Ishikawa (cell line): ENCODE data around the gene MDN1.

Experiments
- CEBPB ChIP-seq: IDR thresholded peaks from 2 replicates; pipeline ENCODE4 v1.6.1; 2012
- CREB1 ChIP-seq: IDR thresholded peaks from 2 replicates; pipeline ENCODE4 v1.6.1; 2012; ENCODE audit warnings: low read depth
- EP300 ChIP-seq: IDR thresholded peaks from 2 replicates; pipeline ENCODE4 v1.6.1; 2012; ENCODE audit warnings: borderline replicate concordance
- FOXM1 ChIP-seq: IDR thresholded peaks from 2 replicates; pipeline ENCODE4 v1.6.1; 2012; ENCODE audit warnings: low read depth, borderline replicate concordance
- MAX ChIP-seq: IDR thresholded peaks from 2 replicates; pipeline ENCODE4 v1.6.1; 2012
- NFIC ChIP-seq: IDR thresholded peaks from 2 replicates; pipeline ENCODE4 v1.6.1; 2012
- RAD21 ChIP-seq: IDR thresholded peaks from 2 replicates; pipeline ENCODE4 v1.6.1; 2012; ENCODE audit warnings: low read depth
- REST ChIP-seq: IDR thresholded peaks from 2 replicates; pipeline ENCODE4 v1.6.1; 2012; ENCODE audit warnings: low read depth, mild to moderate bottlenecking
- TAF1 ChIP-seq: IDR thresholded peaks from 2 replicates; pipeline ENCODE4 v1.6.1; 2012; ENCODE audit warnings: low read depth, mild to moderate bottlenecking
- TCF12 ChIP-seq: IDR thresholded peaks from 2 replicates; pipeline ENCODE4 v1.6.1; 2012; ENCODE audit warnings: low read depth
- TEAD4 ChIP-seq: IDR thresholded peaks from 2 replicates; pipeline ENCODE4 v1.6.1; 2012
- YY1 ChIP-seq: IDR thresholded peaks from 2 replicates; pipeline ENCODE4 v1.6.1; 2012; ENCODE audit warnings: low read depth
- ZBTB7A ChIP-seq: IDR thresholded peaks from 2 replicates; pipeline ENCODE4 v1.6.1; 2012; ENCODE audit warnings: low read depth
- TF ChIP-seq, protein P1 (sequence below): IDR thresholded peaks from 2 replicates; pipeline ENCODE4 v1.6.1; 2012

- TF ChIP-seq YY1, result no peak
- TF ChIP-seq CREB1, result no peak
- TF ChIP-seq TAF1, result no peak
- TF ChIP-seq ZBTB7A, result no peak
- no peak for TF ChIP-seq REST
- no peak for TF ChIP-seq RAD21
- TF ChIP-seq MAX, result no peak
- no peak for TF ChIP-seq EP300
- TF ChIP-seq FOXM1, result no peak
- TF ChIP-seq CEBPB, result no peak
- TF ChIP-seq TCF12, result no peak
- TF ChIP-seq, protein P1, sequence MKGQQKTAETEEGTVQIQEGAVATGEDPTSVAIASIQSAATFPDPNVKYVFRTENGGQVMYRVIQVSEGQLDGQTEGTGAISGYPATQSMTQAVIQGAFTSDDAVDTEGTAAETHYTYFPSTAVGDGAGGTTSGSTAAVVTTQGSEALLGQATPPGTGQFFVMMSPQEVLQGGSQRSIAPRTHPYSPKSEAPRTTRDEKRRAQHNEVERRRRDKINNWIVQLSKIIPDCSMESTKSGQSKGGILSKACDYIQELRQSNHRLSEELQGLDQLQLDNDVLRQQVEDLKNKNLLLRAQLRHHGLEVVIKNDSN, result no peak
- TF ChIP-seq NFIC, result no peak
- TF ChIP-seq TEAD4, result no peak
Observed at GRCh38 chr6:89630488-89630887, 189.1 kb downstream of the MDN1 start.
